B cell (primary cell): ENCODE measurements around the gene FAM200A. TPM values are rescaled to one million over a fixed set of nuclear protein-coding genes. Genes with fewer than 3 reads are reported as not detected.

Experiments used
- ATAC-seq: fragments of 200-7000 bp; cut with Tn5 transposase; one replicate; pipeline ENCODE4 v1.10.0; 2021; ENCODE audit warnings: low read depth, mild to moderate bottlenecking, moderate number of reproducible peaks, moderate library complexity
- CTCF ChIA-PET: fragments of 350-600 bp; sonication (Branson Sonifier 250); formaldehyde crosslinking; loops from one replicate; lab custom pipeline; 2021; ENCODE audit warnings: antibody characterized with exemption, inconsistent platforms; lab: Charles Lee
- POLR2A ChIA-PET: fragments of 350-600 bp; sonication (Branson Sonifier 250); formaldehyde crosslinking; loops from one replicate; lab custom pipeline; 2021; ENCODE audit warnings: antibody characterized with exemption; lab: Charles Lee
- DNase-seq: peaks from one replicate; pipeline ENCODE4 v3.0.0; 2013
- H2AFZ ChIP-seq: 2 replicates; pipeline ENCODE4 v1.6.1; 2012; ENCODE audit warnings: mild to moderate bottlenecking, low read depth, low read length; ENCODE audit not compliant: insufficient read depth, poor library complexity, severe bottlenecking
- H3K27ac ChIP-seq, 2 donors: 1 replicate in 1 of 2; 2 replicates in 1 of 2; pipeline ENCODE4 v1.5.1; 2012 to 2013; ENCODE audit warnings: low read length in 2 of 2, mild to moderate bottlenecking in 2 of 2, moderate library complexity in 1 of 2
- H3K27me3 ChIP-seq, 4 experiments: fragments of 200-600 bp in 1 of 4; sonication (generic) in 1 of 4; replicated peaks in 1 of 4; 1 replicate in 2 of 4; 2 replicates in 2 of 4; pipeline versions ENCODE4 v1.6.1 to v1.7.0; 2013 to 2016; ENCODE audit warnings: low read length in 3 of 4, mild to moderate bottlenecking in 2 of 4, mixed read lengths in 1 of 4, moderate library complexity in 1 of 4; ENCODE audit not compliant: insufficient read depth in 4 of 4, control insufficient read depth in 3 of 4; ENCODE audit errors: control extremely low read depth in 1 of 4
- H3K36me3 ChIP-seq, 2 experiments: replicated peaks in 1 of 2; 1 replicate in 1 of 2; 2 replicates in 1 of 2; pipeline versions ENCODE4 v1.6.1 to v1.7.1; 2013; ENCODE audit warnings: low read length in 1 of 2; ENCODE audit not compliant: insufficient read depth in 2 of 2, control insufficient read depth in 1 of 2; ENCODE audit errors: control extremely low read depth in 1 of 2, extremely low read depth in 1 of 2
- H3K4me1 ChIP-seq, 2 donors: fragments of 200-600 bp in 1 of 2; sonication (generic) in 1 of 2; 1 replicate in 1 of 2; 2 replicates in 1 of 2; pipeline versions ENCODE4 v1.5.1 to v1.6.1; 2013 to 2017; ENCODE audit warnings: low read length in 2 of 2; ENCODE audit not compliant: control insufficient read depth in 2 of 2, insufficient read depth in 2 of 2
- H3K4me2 ChIP-seq: replicated peaks from 2 replicates; pipeline ENCODE3; 2012; ENCODE audit warnings: mild to moderate bottlenecking, low read depth, low read length; ENCODE audit not compliant: poor library complexity, severe bottlenecking
- H3K4me3 ChIP-seq, 5 experiments: fragments of 200-600 bp in 1 of 5; sonication (generic) in 1 of 5; 1 replicate in 3 of 5; 2 replicates in 2 of 5; pipeline versions ENCODE4 v1.5.1 to v1.7.0; 2011 to 2016; ENCODE audit warnings: low read length in 4 of 5, mild to moderate bottlenecking in 4 of 5, low read depth in 2 of 5, control low read depth in 1 of 5, moderate library complexity in 1 of 5; ENCODE audit not compliant: insufficient read depth in 1 of 5; ENCODE audit errors: control extremely low read depth in 1 of 5, extremely low read depth in 1 of 5
- H3K79me2 ChIP-seq: fragments of 200-600 bp; sonication (generic); one replicate; pipeline ENCODE4 v1.6.0; 2016; ENCODE audit warnings: low read length; ENCODE audit not compliant: control insufficient read depth, insufficient read depth
- H3K9ac ChIP-seq: fragments of 200-600 bp; sonication (generic); 2 replicates; pipeline ENCODE4 v1.6.1; 2017; ENCODE audit warnings: mild to moderate bottlenecking, low read length, moderate library complexity
- H3K9me3 ChIP-seq, 3 donors: one replicate each; pipeline versions ENCODE4 v1.6.1 to v1.7.1; 2013; ENCODE audit warnings: low read length in 2 of 3; ENCODE audit not compliant: control insufficient read depth in 2 of 3, insufficient read depth in 1 of 3; ENCODE audit errors: control extremely low read depth in 1 of 3
- H4K20me1 ChIP-seq: 2 replicates; pipeline ENCODE4 v1.6.0; 2012; ENCODE audit warnings: mild to moderate bottlenecking, low read length; ENCODE audit not compliant: insufficient read depth, control insufficient read depth, poor library complexity, severe bottlenecking
- H3K27ac Mint-ChIP-seq: one replicate; pipeline ENCODE4 v1.8.0; 2021; ENCODE audit warnings: mixed read lengths
- H3K27me3 Mint-ChIP-seq: one replicate; pipeline ENCODE4 v1.8.0; 2021; ENCODE audit warnings: mixed read lengths
- H3K4me1 Mint-ChIP-seq: one replicate; pipeline ENCODE4 v1.8.0; 2021; ENCODE audit warnings: mixed read lengths
- H3K4me3 Mint-ChIP-seq: one replicate; pipeline ENCODE4 v1.8.0; 2021; ENCODE audit warnings: mixed read lengths
- H3K9me3 Mint-ChIP-seq: one replicate; pipeline ENCODE4 v1.8.0; 2022; ENCODE audit warnings: mixed read lengths; ENCODE audit not compliant: insufficient read depth
- EZH2 ChIP-seq: IDR thresholded peaks from 2 replicates; pipeline ENCODE4 v1.6.1; 2012; ENCODE audit warnings: borderline replicate concordance, low read depth, mild to moderate bottlenecking, moderate library complexity, low read length; ENCODE audit not compliant: insufficient read depth, poor library complexity, severe bottlenecking
- WGBS: methylation state at CpG from one replicate; pipeline ENCODE4 v1.1.5; 2013; ENCODE audit warnings: missing lambda C conversion rate; ENCODE audit not compliant: insufficient coverage; 5-methylcytosine and 5-hydroxymethylcytosine counted together
- intact Hi-C: fragments of 100-400 bp; cut with micrococcal nuclease; formaldehyde crosslinking; loops from one replicate; pipeline ENCODE4 v1.10.0; 2022
- polyA plus RNA-seq: library from polyadenylated mRNA; depleted of rRNA; stranded (reverse); fragments of >200 nt; gene quantifications from 2 replicates; pipeline ENCODE4 v1.2.3, GENCODE V29; 2012
- total RNA-seq, 2 donors: library from RNA; stranded (reverse); fragments of 120-200 nt in 1 of 2; gene quantifications; 1 replicate in 1 of 2; 2 replicates in 1 of 2; pipeline versions ENCODE4 v1.2.3 to v1.2.4, GENCODE V29; 2013 to 2022
- TF ChIP-seq, protein P1 (sequence below): fragments of 200-600 bp; IDR thresholded peaks from one replicate; pipeline ENCODE4 v1.8.0; 2022; ENCODE audit warnings: antibody characterized with exemption, mild to moderate bottlenecking

The FAM200A gene
- total and polyA plus RNA-seq, 2 donors (not counting 1 experiment from before 2014, with no cell fraction given) = 2.1 to 11.9 TPM

DNA sequence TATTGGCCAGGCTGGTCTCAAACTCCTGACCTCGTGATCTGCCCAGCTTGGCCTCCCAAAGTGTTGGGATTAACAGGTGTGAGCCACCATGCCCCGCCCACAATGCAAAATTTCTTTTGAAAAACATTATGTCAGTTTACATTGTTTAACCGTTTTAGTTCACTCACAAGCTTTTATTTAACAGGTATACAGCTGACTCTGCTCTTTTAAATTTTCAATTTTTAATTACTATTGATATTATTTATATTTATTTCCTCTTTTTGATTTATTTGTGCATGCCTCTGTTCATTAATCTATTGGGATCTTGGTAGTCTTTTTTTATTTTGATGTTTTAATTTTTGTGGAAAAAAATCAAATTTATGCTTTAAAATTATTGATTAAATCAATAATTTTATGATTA lies 30.5 kb downstream of the FAM200A start:
- peaks cover 4 to 20% of the 10 kb centered on the region in 2 experiments for H3K36me3 ChIP-seq
- intact Hi-C loops = no loop called here

DNA sequence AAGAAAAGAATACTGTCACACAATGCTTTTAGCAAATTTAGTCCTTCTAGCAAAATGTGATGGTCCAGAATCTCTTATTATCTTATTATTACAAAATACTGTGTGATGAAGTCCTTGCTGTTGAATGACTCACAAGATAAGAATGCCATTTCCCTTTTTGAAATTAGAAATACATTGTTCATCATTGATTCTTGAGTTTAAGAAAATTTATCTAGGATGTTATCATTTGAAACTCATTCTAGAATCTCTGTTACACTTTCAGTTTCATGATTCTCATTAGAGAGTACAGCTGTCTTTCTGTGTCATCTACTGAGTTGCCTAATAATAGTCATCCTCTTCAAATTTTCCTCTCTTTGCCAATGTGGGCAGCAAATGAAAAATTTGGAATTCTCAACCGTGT lies 37.9 kb downstream of the FAM200A start:
- Histone ChIP-seq H2AFZ (no peak overlapping the region), H3K27ac (no peak overlapping the region), H3K9ac (no peak overlapping the region), H3K27me3 (no peaks in the 10 kb centered on the region), H3K36me3 (peaks cover 4 to 35% of the 10 kb centered on the region in 2 experiments), H3K4me3 (no peak overlapping the region), H3K4me2 (no peak overlapping the region), H4K20me1 (no peaks in the 10 kb centered on the region), H3K9me3 (no peaks in the 10 kb centered on the region), H3K4me1 (no peaks in the 10 kb centered on the region), H3K79me2 (peaks cover 28% of the 10 kb centered on the region)
- no peak overlapping the region for H3K27ac Mint-ChIP-seq
- peaks cover 7% of the 10 kb centered on the region for H3K4me1 Mint-ChIP-seq
- ChIA-PET CTCF (no interaction called here), POLR2A (no interaction called here)
- no peak for TF ChIP-seq EZH2
- TF ChIP-seq, protein P1, sequence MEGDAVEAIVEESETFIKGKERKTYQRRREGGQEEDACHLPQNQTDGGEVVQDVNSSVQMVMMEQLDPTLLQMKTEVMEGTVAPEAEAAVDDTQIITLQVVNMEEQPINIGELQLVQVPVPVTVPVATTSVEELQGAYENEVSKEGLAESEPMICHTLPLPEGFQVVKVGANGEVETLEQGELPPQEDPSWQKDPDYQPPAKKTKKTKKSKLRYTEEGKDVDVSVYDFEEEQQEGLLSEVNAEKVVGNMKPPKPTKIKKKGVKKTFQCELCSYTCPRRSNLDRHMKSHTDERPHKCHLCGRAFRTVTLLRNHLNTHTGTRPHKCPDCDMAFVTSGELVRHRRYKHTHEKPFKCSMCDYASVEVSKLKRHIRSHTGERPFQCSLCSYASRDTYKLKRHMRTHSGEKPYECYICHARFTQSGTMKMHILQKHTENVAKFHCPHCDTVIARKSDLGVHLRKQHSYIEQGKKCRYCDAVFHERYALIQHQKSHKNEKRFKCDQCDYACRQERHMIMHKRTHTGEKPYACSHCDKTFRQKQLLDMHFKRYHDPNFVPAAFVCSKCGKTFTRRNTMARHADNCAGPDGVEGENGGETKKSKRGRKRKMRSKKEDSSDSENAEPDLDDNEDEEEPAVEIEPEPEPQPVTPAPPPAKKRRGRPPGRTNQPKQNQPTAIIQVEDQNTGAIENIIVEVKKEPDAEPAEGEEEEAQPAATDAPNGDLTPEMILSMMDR = no peak
- intact Hi-C loops = no loop called here
- H3K27me3 Mint-ChIP-seq = no peaks in the 10 kb centered on the region
- ATAC-seq (no peak), DNase-seq (no peak)
- WGBS = no CpG with 5 or more reads among the region's 1 CpG
- H3K4me3 Mint-ChIP-seq = no peak overlapping the region
- H3K9me3 Mint-ChIP-seq = no peaks in the 10 kb centered on the region

More for the DNA sequence above, 30.5 kb downstream of the FAM200A start:
- TF ChIP-seq EZH2 = no peak
- TF ChIP-seq, protein P1 = no peak
- no peak overlapping the region for H2AFZ ChIP-seq
- H3K4me2 ChIP-seq = no peak overlapping the region
- H3K9ac ChIP-seq = no peak overlapping the region
- Mint-ChIP-seq H3K9me3 (no peaks in the 10 kb centered on the region), H3K4me3 (no peak overlapping the region), H3K27ac (no peak overlapping the region), H3K27me3 (no peaks in the 10 kb centered on the region), H3K4me1 (peaks cover 2% of the 10 kb centered on the region)
- WGBS = 100% methylated on average over 1 of the region's 3 CpGs
- H3K4me3 ChIP-seq = no peak overlapping the region
- ATAC-seq (no peak), DNase-seq (no peak)
- H3K4me1 ChIP-seq = no peaks in the 10 kb centered on the region
- H4K20me1 ChIP-seq = no peaks in the 10 kb centered on the region
- H3K27me3 ChIP-seq = no peaks in the 10 kb centered on the region
- ChIA-PET CTCF (interaction anchor here (1.3 kb wide), 1 partner anchor 10 kb away, joined by 3 read pairs; no protein-coding TSS in a partner anchor), POLR2A (no interaction called here)
- H3K79me2 ChIP-seq = no peaks in the 10 kb centered on the region
- H3K9me3 ChIP-seq = no peaks in the 10 kb centered on the region
- no peak overlapping the region for H3K27ac ChIP-seq
